ENCODE data around the gene HMGN4.
A peak's percentile ranks its signal among the peaks of the same experiment; 100 is the strongest.
"Not testable (repeated sequence)": the region's sequence is repeated elsewhere in the genome, so short reads cannot be mapped to it uniquely, and the experiment has no call there.

Gene HMGN4

GRCh38 chr6:26537846-26538571 lies at the start of gene HMGN4:
Gene HMGN4 (plus strand): TSS chr6:26538366. CDS start chr6:26545207, 6,841 bp downstream.
- peak; percentile 60 for DNase-seq

- no peak for DNase-seq
Measured at GRCh38 chr6:26489996-26490964, 47.9 kb upstream of the HMGN4 start.

GRCh38 chr6:26491604-26492003 lies 46.6 kb upstream of the HMGN4 start:
- no peak for DNase-seq

- DNase-seq: no peak
Measured at GRCh38 chr6:26493258-26493657, 44.9 kb upstream of the HMGN4 start.

- DNase-seq: no peak
Measured at GRCh38 chr6:26494117-26494516, 44.0 kb upstream of the HMGN4 start.

GRCh38 chr6:26495281-26495680 lies 42.9 kb upstream of the HMGN4 start:
- DNase-seq: no peak

- DNase-seq: no peak
Measured at GRCh38 chr6:26497610-26498009, 40.6 kb upstream of the HMGN4 start.

- DNase-seq: no peak
Measured at GRCh38 chr6:26500102-26500501, 38.1 kb upstream of the HMGN4 start, which contains the start of gene BTN1A1. Gene BTN1A1 (plus strand): TSS chr6:26500303. CDS start chr6:26501287, 984 bp downstream.

- DNase-seq: no peak
Measured at GRCh38 chr6:26501482-26501986, 36.6 kb upstream of the HMGN4 start.

GRCh38 chr6:26502165-26502564 lies 36.0 kb upstream of the HMGN4 start:
- DNase-seq: no peak

GRCh38 chr6:26502626-26503025 lies 35.5 kb upstream of the HMGN4 start:
- DNase-seq: no peak

GRCh38 chr6:26507658-26508057 lies 30.5 kb upstream of the HMGN4 start:
- DNase-seq: no peak

GRCh38 chr6:26511033-26511432 lies 27.1 kb upstream of the HMGN4 start:
- DNase-seq: not testable (repeated sequence)

GRCh38 chr6:26514984-26515383 lies 23.2 kb upstream of the HMGN4 start:
- DNase-seq: no peak

GRCh38 chr6:26516481-26517427 lies 21.4 kb upstream of the HMGN4 start:
- DNase-seq: no peak

GRCh38 chr6:26519359-26519758 lies 18.8 kb upstream of the HMGN4 start:
- DNase-seq: no peak

- peak; percentile 28 for DNase-seq
Measured at GRCh38 chr6:26520237-26520849, 17.8 kb upstream of the HMGN4 start.

GRCh38 chr6:26520850-26521599 lies 17.1 kb upstream of the HMGN4 start:
- DNase-seq: peak; percentile 21

GRCh38 chr6:26521600-26522391 lies 16.4 kb upstream of the HMGN4 start:
- DNase-seq: no peak
